ENCODE measurements around the gene WFIKKN1. TPM values are rescaled to one million over a fixed set of nuclear protein-coding genes. Genes with fewer than 3 reads are reported as not detected.
A peak's percentile ranks its signal among the peaks of the same experiment; 100 is the strongest.

WFIKKN1 gene
- not detected for polyA plus RNA-seq

DNA sequence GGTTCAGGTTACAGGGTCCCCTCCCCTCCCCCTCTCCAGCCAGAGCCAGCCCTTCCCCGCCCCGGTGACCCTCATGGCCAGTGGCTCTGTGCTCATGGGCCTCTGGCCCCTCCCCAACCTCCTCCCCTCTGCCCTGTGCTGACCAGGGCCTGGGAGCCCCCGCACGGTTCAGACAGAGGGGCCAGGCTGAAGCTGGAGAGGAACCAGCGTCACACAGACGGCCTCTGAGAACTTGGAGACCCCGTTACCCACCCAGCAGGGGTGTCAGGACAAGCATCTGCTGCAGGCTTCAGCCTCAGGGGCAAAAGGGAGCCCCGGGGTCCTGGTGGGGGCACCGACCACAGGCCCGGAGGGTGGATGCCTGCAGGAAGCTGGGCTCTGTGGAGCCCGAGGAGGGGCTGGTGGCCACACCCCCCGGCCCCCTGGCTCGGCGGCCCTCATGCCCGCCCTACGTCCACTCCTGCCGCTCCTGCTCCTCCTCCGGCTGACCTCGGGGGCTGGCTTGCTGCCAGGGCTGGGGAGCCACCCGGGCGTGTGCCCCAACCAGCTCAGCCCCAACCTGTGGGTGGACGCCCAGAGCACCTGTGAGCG lies at the start of gene WFIKKN1:
WFIKKN1 (plus strand) TSS at position 171 of the 591 bp plus-strand sequence; CDS start at position 440, 269 bp downstream.
- no peak within 1 kb of the TSS for H3K27ac Mint-ChIP-seq
- H3K4me1 Mint-ChIP-seq = peaks cover 0 to 5% (median 0%) of the 10 kb centered on the region in 3 donors
- H3K9me3 Mint-ChIP-seq = no peaks in the 10 kb centered on the region
- H3K36me3 Mint-ChIP-seq = peaks cover 2% of the 10 kb centered on the region
- H3K4me3 Mint-ChIP-seq = peak within 1 kb of the TSS in 1 of 4 donors; percentile 12
- H3K27me3 Mint-ChIP-seq = no peaks in the 10 kb centered on the region

DNA sequence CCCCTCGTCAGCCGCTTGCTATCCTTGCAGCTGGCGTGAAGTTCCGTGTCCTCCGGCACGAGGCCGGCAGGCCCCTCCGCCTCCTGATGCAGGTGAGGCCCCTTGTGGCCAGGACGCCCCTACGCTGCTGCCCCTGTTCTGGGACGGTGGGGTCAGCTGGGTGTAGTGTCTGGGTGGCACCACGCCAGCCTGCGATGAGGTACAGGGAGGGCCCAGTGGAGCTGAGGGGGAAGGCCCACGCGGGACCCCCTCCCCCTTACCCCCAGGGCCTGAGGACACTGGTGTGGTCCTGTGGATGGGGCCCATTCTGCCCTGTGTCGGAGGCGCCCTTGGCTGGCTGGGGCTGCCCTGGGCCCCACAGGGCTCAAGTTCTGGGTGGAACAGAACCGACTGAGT lies 48.6 kb upstream of the WFIKKN1 start:
- Mint-ChIP-seq H3K27ac (no peak overlapping the region), H3K4me3 (no peak overlapping the region), H3K9me3 (no peaks in the 10 kb centered on the region), H3K36me3 (no peaks in the 10 kb centered on the region), H3K27me3 (no peaks in the 10 kb centered on the region), H3K4me1 (peaks cover 0 to 3% (median 0%) of the 10 kb centered on the region in 3 donors)

DNA sequence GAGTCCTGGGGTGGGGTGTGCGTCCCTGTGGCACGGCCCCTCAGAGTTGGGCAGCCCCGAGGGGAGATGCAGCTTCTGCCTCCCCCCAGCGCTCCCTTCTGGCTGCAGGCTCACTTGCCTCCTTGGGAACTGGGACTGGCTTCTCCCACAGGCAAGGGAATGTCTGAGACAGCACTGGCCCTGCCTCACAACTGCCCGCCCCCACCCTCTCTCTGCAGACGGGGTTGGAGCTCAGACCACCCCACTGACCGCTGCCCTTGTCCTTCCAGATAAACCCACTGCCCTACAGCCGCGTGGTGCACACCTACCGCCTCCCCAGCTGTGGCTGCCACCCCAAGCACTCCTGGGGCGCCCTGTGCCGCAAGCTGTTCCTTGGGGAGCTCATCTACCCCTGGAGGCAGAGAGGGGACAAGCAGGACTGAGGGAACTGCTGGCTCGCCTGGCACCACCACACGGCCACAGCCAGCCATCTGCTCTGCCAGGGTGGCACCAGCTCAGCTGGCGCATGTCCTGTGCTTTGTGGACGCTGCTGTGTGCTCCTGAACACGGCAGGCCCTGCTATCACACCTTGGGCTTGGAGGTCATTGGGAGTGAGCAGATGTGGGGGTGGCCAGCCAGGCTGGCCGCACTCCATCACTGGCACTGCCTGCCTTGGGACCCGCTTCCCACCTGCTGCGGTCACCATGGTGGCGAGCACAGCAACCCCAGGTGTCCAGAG lies 48.0 kb upstream of the WFIKKN1 start:
- no peaks in the 10 kb centered on the region for H3K9me3 Mint-ChIP-seq
- peak overlapping the region in 1 of 4 donors; percentile 32 for H3K4me3 Mint-ChIP-seq
- no peaks in the 10 kb centered on the region for H3K27me3 Mint-ChIP-seq
- peaks cover 0 to 3% (median 3%) of the 10 kb centered on the region in 3 donors for H3K4me1 Mint-ChIP-seq
- H3K36me3 Mint-ChIP-seq = no peaks in the 10 kb centered on the region
- H3K27ac Mint-ChIP-seq = no peak overlapping the region

DNA sequence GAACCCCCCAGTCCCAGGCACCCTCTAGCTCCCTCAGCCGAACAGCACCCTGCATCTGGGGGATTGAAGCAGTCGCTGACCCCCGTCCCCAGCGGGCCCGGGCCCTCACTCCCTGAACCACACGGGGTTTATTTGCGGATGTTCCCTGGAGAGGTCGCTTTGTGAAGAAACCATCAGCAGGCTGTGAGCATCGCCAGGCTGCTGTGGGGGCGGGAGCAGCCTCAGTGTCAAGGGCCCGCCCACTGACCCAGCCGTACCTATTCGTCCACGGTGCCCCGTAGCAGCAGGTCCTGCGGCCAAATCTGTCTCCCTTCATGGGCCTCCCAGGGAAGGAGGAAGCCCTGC lies 47.3 kb upstream of the WFIKKN1 start:
- Mint-ChIP-seq H3K9me3 (no peaks in the 10 kb centered on the region), H3K27ac (no peak overlapping the region), H3K27me3 (no peaks in the 10 kb centered on the region), H3K4me3 (no peak overlapping the region), H3K4me1 (peaks cover 0 to 5% (median 3%) of the 10 kb centered on the region in 3 donors), H3K36me3 (no peaks in the 10 kb centered on the region)

- no peaks in the 10 kb centered on the region for H3K9me3 Mint-ChIP-seq
- H3K36me3 Mint-ChIP-seq = no peaks in the 10 kb centered on the region
- H3K4me1 Mint-ChIP-seq = peaks cover 0 to 6% (median 3%) of the 10 kb centered on the region in 3 donors
- no peaks in the 10 kb centered on the region for H3K27me3 Mint-ChIP-seq
- H3K4me3 Mint-ChIP-seq = no peak overlapping the region
- H3K27ac Mint-ChIP-seq = no peak overlapping the region
Measured at GRCh38 chr16:583815-584591, 46.8 kb upstream of the WFIKKN1 start.

DNA sequence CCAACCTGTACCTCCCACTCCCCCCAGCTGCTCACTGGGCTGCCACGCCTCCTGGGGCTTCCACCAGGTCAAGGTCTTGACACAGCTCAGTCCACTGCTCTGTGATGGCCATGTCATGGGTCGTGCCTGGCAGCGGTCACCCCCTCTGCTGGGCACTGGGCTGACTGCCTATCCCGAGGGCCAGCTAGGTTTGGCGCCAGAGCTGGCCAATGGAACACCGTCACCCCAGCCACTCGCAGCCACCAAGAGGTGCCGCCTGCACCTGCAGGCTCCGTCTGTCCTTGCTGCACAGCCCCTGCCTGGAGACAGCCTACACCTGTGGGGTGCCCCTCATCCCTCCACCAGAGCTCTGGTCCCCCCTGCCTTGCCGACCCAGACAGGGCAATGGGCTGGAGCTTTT lies 45.4 kb upstream of the WFIKKN1 start:
- peak overlapping the region in 1 of 4 donors; percentile 17 for H3K4me3 Mint-ChIP-seq
- peak overlapping the region in 2 of 3 donors; percentile 48 to 86 for H3K27ac Mint-ChIP-seq
- H3K4me1 Mint-ChIP-seq = peaks cover 0 to 4% (median 3%) of the 10 kb centered on the region in 3 donors
- no peaks in the 10 kb centered on the region for H3K27me3 Mint-ChIP-seq
- no peaks in the 10 kb centered on the region for H3K36me3 Mint-ChIP-seq
- H3K9me3 Mint-ChIP-seq = no peaks in the 10 kb centered on the region

DNA sequence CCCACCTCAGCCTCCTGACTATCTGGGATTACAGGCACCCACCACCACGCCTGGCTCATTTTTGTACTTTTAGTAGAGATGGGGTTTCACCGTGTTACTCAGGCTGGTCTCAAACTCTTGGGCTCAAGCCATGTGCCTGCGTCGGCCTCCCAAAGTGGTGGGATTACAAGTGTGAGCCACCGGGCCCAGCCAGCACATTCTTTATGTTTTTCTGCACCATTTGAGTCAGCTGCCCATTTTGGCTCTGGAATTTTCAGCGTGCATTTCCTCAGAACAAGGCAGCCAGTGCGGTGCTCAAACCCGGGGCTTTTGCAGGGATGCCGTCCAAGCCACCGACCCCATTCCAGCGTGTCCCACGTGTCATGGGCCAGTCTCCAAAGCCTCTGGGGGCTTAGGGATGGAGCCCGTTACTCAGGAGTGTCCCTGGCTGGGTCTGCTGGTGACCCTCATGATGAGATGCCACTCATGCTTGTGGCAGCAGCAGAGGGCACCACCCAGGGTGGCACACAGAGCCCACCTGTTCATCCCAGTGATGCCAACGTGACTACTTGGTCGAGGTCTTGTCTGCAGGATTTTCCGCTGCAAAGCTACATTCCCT lies 44.6 kb upstream of the WFIKKN1 start:
- no peaks in the 10 kb centered on the region for H3K36me3 Mint-ChIP-seq
- peaks cover 0 to 9% (median 9%) of the 10 kb centered on the region in 3 donors for H3K4me1 Mint-ChIP-seq
- peak overlapping the region in 2 of 4 donors; percentile 17 to 43 for H3K4me3 Mint-ChIP-seq
- no peaks in the 10 kb centered on the region for H3K9me3 Mint-ChIP-seq
- peak overlapping the region in 2 of 3 donors; percentile 48 to 86 for H3K27ac Mint-ChIP-seq
- no peaks in the 10 kb centered on the region for H3K27me3 Mint-ChIP-seq

DNA sequence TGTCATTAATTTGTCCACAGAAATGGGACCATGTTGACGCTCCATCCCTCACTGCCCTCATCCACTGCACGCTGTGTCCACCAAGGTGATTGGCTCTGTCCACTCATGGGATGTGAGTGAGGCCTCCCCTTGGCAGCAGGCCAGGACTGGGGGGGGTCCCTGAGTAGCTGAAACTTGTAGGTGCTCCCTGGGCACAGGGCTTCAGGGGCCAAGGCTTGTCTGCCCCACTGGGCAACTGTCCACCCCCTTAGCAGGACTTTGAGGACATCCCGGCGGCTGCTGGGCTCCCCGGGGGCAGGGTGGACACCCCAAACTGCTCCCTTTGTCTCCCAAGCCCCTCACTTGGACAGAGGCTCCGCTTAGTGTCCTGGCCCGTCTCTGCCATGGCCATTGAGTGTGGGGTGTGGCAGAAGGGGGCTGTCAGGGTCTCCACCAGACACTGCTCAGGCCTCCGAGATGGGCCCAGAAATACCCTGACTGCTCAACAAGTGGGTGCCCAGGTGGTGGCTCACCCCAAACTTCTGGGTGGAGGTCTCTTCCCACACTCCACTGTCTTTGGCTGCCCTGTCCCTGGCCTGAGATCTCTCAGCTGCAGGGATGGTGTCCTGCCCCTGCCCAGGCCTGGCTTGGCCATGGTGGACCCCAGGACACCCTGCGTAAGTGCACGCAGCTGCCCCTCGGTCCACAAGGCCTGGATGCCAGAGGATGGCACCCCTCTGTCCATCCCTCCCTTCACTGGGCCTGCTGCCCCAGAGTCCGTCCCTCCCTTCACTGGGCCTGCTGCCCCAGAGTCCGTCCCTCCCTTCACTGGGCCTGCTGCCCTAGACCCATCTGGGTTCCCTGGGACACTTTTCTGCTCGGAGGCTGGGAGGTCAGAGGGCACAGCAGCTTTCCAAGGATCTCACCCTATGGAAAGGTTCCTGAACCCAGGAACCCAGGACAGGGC lies 43.9 kb upstream of the WFIKKN1 start:
- H3K36me3 Mint-ChIP-seq = no peaks in the 10 kb centered on the region
- H3K27ac Mint-ChIP-seq = peak overlapping the region in 2 of 3 donors; percentile 72 to 90
- H3K27me3 Mint-ChIP-seq = no peaks in the 10 kb centered on the region
- peak overlapping the region; percentile 63 to 98 (median 84) for H3K4me3 Mint-ChIP-seq
- peaks cover 0 to 13% (median 11%) of the 10 kb centered on the region in 3 donors for H3K4me1 Mint-ChIP-seq
- H3K9me3 Mint-ChIP-seq = no peaks in the 10 kb centered on the region

DNA sequence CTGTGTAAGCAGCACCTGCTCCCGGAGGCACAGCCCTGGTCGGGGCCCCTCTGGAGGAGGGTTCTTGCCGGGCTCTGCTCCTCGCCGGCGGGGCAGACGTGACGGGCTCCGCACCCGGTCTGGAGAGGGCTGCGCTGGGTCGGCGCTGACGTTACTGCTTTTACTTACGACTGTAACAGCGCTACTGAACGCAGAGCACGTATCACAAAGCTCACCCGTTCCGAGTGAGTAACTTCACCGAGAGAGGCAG lies 42.2 kb upstream of the WFIKKN1 start:
- Mint-ChIP-seq H3K36me3 (no peaks in the 10 kb centered on the region), H3K4me3 (peak overlapping the region; percentile 88 to 98 (median 95)), H3K27me3 (no peaks in the 10 kb centered on the region), H3K4me1 (peaks cover 4 to 23% (median 14%) of the 10 kb centered on the region in 3 donors), H3K9me3 (no peaks in the 10 kb centered on the region), H3K27ac (peak overlapping the region; percentile 90 to 98 (median 97))

DNA sequence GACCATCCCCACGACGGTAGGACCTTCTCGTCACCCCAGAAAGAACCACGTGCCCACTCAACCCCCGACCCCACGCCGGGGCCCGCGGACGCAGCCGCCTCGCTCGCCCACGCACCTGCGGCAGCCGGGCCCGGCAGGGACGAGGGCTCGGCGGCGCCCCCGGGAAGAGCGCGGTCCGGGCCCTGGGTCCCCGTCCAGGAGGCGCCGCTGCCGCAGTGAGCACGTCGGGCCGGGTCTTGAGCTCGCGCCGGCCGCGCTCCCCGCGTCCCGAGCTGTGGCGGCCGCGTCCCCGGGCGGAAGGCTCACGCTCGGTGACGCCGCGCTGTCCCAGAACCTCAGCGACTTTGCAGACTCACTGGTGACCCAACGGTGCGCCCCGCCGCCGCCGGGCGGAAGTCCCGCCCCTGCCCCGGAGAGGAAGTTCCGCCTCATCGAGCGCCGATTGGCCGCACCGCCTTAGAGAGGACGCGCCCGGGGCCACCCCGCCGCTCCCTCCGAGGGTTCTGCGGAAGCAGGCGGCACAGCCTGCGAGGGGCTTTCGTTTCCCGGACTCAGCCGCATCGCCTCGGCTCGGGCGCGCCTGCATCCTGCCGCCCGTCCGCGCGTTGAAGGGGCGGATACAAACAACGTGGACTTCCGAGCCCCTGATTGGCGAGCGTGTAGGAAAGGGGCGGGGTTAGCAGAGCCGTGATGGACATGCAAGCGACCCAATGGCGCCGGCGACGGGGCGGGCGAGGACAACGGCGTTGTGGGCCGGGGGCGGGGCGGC lies 41.7 kb upstream of the WFIKKN1 start:
- no peaks in the 10 kb centered on the region for H3K27me3 Mint-ChIP-seq
- no peaks in the 10 kb centered on the region for H3K36me3 Mint-ChIP-seq
- H3K27ac Mint-ChIP-seq = peak overlapping the region; percentile 90 to 99 (median 97)
- no peaks in the 10 kb centered on the region for H3K9me3 Mint-ChIP-seq
- peak overlapping the region; percentile 88 to 99 (median 97) for H3K4me3 Mint-ChIP-seq
- H3K4me1 Mint-ChIP-seq = peaks cover 5 to 25% (median 16%) of the 10 kb centered on the region in 3 donors

GRCh38 chr16:589658-590187 lies 41.1 kb upstream of the WFIKKN1 start, which contains the start of gene RAB40C:
TSS of gene RAB40C (plus strand) at chr16:590066. CDS start at chr16:590292, 226 bp downstream.
- no peaks in the 10 kb centered on the region for H3K36me3 Mint-ChIP-seq
- no peaks in the 10 kb centered on the region for H3K27me3 Mint-ChIP-seq
- peaks cover 5 to 27% (median 16%) of the 10 kb centered on the region in 3 donors for H3K4me1 Mint-ChIP-seq
- H3K27ac Mint-ChIP-seq = peak within 1 kb of the TSS; percentile 90 to 99 (median 97)
- H3K9me3 Mint-ChIP-seq = no peaks in the 10 kb centered on the region
- H3K4me3 Mint-ChIP-seq = peak within 1 kb of the TSS; percentile 88 to 99 (median 97)

DNA sequence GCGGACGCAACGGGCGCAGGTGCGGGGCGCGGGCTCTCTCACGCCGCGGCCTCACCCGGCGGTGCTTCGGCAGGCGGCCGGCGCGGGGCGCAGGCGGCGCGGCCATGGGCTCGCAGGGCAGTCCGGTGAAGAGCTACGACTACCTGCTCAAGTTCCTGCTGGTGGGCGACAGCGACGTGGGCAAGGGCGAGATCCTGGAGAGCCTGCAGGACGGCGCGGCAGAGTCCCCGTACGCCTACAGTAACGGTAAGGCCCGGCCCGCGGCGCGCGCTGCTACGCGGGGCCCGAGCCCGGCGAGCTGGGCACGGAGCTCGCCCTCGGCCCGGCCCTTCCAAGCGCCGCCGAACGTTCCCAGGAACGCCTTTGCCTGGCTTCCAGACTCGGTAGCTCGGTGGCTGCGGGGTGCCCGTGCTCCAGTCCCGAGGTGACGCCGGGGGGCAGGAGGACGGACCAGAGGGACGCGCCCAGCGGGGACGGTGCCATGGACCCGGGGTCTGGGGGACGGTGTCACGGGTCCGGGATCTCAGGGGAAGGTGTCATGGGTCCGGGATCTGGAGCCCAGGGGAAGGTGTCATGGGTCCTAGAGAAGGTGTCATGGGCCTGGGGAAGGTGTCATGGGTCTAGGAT lies 40.5 kb upstream of the WFIKKN1 start:
- H3K4me3 Mint-ChIP-seq = peak overlapping the region; percentile 78 to 94 (median 87)
- no peaks in the 10 kb centered on the region for H3K9me3 Mint-ChIP-seq
- peak overlapping the region; percentile 56 to 97 (median 81) for H3K27ac Mint-ChIP-seq
- H3K36me3 Mint-ChIP-seq = no peaks in the 10 kb centered on the region
- no peaks in the 10 kb centered on the region for H3K27me3 Mint-ChIP-seq
- H3K4me1 Mint-ChIP-seq = peaks cover 5 to 27% (median 17%) of the 10 kb centered on the region in 3 donors

GRCh38 chr16:590815-591200 lies 40.0 kb upstream of the WFIKKN1 start:
- peaks cover 5 to 27% (median 17%) of the 10 kb centered on the region in 3 donors for H3K4me1 Mint-ChIP-seq
- no peaks in the 10 kb centered on the region for H3K27me3 Mint-ChIP-seq
- H3K36me3 Mint-ChIP-seq = no peaks in the 10 kb centered on the region
- H3K9me3 Mint-ChIP-seq = no peaks in the 10 kb centered on the region
- peak overlapping the region; percentile 56 to 81 (median 72) for H3K27ac Mint-ChIP-seq
- peak overlapping the region; percentile 78 to 94 (median 87) for H3K4me3 Mint-ChIP-seq
